UCSD-AML1 (cell line): ENCODE measurements around the gene ATF3.

ENCODE experiments used
- DNase-seq: peaks from one replicate; lab custom pipeline; 2025; ENCODE audit not compliant: unreplicated experiment; lab: John Stamatoyannopoulos, UW

ATF3 gene, protein sequence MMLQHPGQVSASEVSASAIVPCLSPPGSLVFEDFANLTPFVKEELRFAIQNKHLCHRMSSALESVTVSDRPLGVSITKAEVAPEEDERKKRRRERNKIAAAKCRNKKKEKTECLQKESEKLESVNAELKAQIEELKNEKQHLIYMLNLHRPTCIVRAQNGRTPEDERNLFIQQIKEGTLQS

DNA sequence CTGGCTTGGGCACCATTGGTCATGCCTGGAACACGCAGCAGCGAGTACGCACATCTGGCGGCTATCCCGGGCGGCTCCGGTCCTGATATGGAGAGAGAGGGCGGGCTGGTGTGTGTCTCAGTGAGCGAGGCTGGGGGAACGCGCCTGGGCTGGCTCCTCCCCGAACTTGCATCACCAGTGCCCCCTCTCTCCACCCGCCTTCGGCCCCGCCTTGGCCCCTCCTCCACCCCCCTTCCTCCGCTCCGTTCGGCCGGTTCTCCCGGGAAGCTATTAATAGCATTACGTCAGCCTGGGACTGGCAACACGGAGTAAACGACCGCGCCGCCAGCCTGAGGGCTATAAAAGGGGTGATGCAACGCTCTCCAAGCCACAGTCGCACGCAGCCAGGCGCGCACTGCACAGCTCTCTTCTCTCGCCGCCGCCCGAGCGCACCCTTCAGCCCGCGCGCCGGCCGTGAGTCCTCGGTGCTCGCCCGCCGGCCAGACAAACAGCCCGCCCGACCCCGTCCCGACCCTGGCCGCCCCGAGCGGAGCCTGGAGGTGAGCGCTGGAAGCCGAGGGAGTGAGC is at the start of gene ATF3:
ATF3 (plus strand) TSS at position 370 of the 567 bp plus-strand sequence. CDS start 6,261 bp downstream, outside the sequence.
- peak; percentile 94 for DNase-seq

GRCh38 chr1:212559929-212560328 is 48.6 kb upstream of the ATF3 start:
- no peak for DNase-seq

- DNase-seq, result no peak
Measured at GRCh38 chr1:212560933-212561460, 47.6 kb upstream of the ATF3 start.

- DNase-seq, result no peak
Measured at GRCh38 chr1:212561501-212561931, 47.0 kb upstream of the ATF3 start.

DNA sequence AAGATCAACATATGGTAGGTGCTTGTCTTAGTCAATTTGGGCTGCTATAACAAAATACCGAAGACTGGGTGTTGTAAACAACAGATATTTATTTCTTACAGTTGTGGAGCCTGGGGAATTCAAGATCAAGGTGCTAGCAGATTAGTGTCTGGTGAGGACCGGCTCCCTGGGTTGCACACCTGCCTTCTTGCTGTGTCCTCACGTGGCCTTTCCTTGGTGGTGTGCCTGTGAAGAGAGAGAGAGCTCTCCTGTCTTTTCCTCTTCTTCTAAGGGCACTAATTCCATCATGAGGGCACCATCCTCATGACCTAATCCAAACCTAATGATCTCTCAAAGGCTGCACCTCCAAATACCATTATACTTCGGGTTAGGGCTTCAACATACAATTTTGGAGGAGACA is 45.8 kb upstream of the ATF3 start:
- no peak for DNase-seq

DNA sequence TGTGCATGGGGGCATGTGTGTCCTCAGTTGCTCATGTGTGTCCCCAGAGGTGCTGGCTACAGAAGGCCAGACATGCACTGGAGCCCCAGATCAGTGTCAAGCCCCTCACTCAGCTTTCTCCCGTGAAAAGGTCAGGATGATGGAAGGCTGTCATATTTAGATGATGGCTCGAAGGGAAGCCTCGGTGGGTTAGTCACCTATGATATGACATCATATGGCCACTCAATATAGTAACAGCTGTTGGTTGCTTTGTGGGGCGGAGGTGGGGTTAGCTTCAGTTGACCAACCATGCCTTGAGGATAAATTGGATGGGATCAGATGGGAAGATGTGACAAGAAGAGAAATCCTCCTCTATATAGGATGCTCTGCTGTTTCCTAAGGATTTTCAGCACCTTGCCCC is 43.5 kb upstream of the ATF3 start:
- DNase-seq, result no peak

GRCh38 chr1:212565571-212566305 is 42.8 kb upstream of the ATF3 start:
- DNase-seq, result no peak

- peak; percentile 29 for DNase-seq
Measured at GRCh38 chr1:212566522-212567479, 41.8 kb upstream of the ATF3 start.

GRCh38 chr1:212567638-212568037 is 40.9 kb upstream of the ATF3 start:
- no peak for DNase-seq

- no peak for DNase-seq
Measured at GRCh38 chr1:212568978-212569537, 39.5 kb upstream of the ATF3 start.

DNA sequence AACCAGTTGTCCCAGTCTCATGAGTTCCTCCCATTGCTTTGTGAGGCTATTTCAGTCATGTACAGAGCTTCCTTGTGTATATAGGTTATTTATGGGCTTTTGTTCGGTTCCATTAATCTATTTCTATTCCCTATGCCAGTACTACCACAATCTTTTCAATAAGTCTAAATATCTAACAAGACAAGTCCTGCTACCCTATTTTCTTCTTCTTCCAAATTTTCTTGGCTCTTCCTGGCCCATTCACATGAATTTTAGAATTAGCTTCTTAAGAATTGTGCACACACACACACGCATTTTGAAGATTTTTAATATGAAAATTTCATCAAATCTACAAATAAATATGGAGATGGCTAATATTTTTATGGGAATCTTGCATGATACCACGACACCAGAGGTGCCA is 33.8 kb upstream of the ATF3 start:
- no peak for DNase-seq

DNA sequence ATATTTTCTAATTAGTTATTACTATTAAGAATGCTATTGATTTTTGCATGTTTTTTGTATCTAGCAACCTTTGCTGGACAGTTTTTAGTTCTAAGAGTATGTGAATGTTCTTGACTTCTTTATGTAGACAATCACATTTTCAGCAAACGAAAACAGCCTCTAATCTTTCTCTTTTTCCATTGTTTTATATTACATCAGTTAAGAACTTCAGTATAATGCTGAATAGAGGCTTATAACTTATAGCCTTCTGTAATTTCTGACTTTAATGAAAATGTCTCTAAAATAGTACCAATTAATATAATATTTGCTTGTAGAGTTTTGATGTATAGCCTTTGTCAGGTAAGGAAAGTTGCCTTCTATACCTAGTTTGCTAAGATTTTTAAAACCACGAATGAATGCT is 33.2 kb upstream of the ATF3 start:
- no peak for DNase-seq

DNA sequence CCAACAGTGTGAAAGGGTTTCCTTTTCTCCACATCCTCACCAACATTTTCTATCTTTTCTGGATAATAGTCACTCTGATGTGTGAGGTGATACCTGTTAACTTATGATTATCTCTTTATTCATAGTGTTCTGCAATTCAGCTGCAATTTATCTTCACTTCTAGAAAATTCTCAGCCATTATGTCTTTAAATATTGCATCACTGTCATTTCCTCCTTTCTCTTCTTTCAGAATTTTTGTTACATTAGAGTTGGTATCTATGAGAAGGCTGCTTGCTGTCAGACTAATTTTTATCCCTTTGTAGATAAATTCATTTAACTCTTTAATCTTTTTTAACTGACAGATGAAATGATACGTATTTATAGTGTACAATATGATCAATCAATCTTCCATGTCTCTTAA is 30.5 kb upstream of the ATF3 start:
- DNase-seq, result no peak

GRCh38 chr1:212581034-212581433 is 27.5 kb upstream of the ATF3 start:
- no peak for DNase-seq

DNA sequence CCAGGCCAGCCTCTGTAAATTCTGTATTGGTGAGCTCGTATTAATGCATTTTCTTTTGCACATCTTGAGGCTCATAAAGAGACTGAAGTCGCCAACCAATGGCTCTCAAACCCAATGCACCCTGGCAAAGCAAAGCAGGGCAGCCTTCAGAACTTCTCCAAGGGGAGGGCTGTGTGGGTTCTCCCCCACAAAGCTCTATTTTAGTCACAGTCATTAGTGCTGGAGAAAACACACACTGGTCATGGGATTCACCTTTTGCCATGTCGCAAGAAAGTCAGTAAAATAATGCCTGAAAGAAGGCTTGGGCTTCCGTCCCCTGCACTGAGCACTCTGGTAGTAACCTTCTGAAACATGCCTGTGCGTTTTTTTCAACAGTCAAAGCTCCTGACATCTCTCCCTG is 26.3 kb upstream of the ATF3 start:
- DNase-seq, result no peak

GRCh38 chr1:212582808-212583615 is 25.5 kb upstream of the ATF3 start:
- no peak for DNase-seq

DNA sequence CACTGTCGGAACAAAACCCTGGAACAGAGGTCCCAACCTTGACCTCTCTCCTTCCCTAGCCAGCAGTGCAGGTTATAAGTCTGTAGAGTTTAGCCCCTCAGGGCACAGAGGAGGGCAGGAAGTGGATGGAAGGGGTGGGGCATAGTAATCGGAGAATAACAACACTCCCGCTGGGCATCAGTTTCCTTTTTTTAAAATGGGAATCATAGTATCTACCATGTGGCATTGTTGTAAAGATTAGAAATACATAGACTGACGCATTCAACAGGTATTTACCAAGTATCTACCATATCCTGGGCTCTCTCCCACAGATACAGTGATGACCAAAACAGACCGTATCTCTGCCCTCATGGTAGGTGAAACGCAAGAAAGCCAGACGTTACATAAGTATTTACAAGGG is 24.9 kb upstream of the ATF3 start:
- no peak for DNase-seq

GRCh38 chr1:212584092-212584886 is 24.3 kb upstream of the ATF3 start:
- no peak for DNase-seq

DNA sequence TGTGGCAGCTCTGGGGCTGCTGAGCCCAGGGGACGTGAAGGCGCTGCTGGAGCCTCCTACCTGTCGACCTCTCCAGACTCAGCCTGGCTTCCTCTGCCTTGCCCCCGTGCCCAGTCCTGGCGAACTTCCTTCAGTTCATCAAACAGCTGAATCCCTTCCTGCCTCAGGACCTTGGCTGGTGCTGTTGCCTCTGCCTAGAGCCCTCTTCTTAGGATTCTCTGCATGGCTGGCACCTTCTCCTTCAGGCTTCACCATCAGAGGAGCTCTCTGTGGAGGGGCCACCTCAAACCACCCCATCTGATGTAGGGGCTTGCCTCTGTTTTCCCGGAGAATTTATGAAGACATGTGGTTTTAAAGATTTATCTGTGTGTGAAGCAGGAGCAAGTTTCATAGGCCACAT is 23.4 kb upstream of the ATF3 start:
- no peak for DNase-seq
